Mucosa of stomach (tissue), 1 donor: ENCODE data around the gene ACSL5.

Experiments used
- H3K27me3 ChIP-seq: one replicate; pipeline ENCODE4 v1.7.0; 2013; ENCODE audit warnings: mild to moderate bottlenecking, low read length; ENCODE audit not compliant: control insufficient read depth, insufficient read depth
- H3K36me3 ChIP-seq: one replicate; pipeline ENCODE4 v1.7.0; 2013; ENCODE audit warnings: low read length; ENCODE audit not compliant: control insufficient read depth, insufficient read depth
- H3K4me1 ChIP-seq: one replicate; pipeline ENCODE4 v1.7.0; 2013; ENCODE audit warnings: mild to moderate bottlenecking, low read length; ENCODE audit not compliant: control insufficient read depth, insufficient read depth
- H3K4me3 ChIP-seq: one replicate; pipeline ENCODE4 v1.7.0; 2013; ENCODE audit warnings: low read length
- H3K9ac ChIP-seq: one replicate; pipeline ENCODE4 v1.7.0; 2013; ENCODE audit warnings: mild to moderate bottlenecking, low read length, moderate library complexity
- H3K9me3 ChIP-seq: one replicate; pipeline ENCODE4 v1.7.0; 2013; ENCODE audit warnings: mild to moderate bottlenecking, low read length, moderate library complexity; ENCODE audit not compliant: control insufficient read depth
- donor health status: Pancreatic carcinoma.

ACSL5 gene

DNA sequence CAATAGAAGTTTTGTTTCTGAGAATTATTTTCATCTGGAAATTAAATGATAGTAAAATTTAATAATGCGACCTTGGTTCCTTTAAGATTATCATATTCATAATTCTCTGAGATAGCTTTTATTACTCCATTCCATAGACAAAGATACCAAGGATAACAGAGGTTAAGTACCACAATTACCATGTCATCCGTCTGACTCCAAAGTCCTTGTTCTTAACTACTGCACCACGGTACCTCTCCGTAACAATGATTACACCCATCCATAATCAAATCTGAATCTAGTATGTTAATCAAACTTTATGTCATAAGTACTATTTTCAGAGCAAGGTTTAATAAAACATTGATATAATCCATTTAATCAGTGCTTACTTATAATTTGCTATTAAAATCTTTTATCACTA is 64.4 kb downstream of the ACSL5 start:
- Histone ChIP-seq H3K27me3 (no peaks in the 10 kb centered on the region), H3K9ac (no peak overlapping the region), H3K4me3 (no peak overlapping the region), H3K4me1 (no peaks in the 10 kb centered on the region), H3K36me3 (peaks cover 7% of the 10 kb centered on the region), H3K9me3 (no peaks in the 10 kb centered on the region)

DNA sequence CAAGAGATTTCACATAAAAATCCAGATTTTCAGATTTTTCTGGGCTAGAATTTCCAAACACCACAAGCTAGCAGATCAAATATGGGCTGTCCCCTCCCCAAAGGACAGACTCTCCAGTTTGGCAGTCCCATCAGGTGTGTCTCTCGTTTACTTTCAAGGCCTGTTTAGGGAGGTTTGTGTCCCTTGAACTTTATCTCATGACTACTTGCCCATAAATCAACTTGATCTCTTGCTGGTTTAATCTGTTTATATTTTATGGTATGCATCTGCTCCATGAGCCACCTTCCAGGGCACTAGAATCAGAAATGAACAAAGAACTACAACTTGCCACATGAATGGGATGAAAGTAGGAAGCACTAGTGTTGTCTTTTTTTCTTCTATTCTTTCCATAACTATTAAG is 67.6 kb downstream of the ACSL5 start:
- Histone ChIP-seq H3K36me3 (peaks cover 4% of the 10 kb centered on the region), H3K9ac (no peak overlapping the region), H3K4me1 (peaks cover 6% of the 10 kb centered on the region), H3K9me3 (no peaks in the 10 kb centered on the region), H3K27me3 (no peaks in the 10 kb centered on the region), H3K4me3 (no peak overlapping the region)

DNA sequence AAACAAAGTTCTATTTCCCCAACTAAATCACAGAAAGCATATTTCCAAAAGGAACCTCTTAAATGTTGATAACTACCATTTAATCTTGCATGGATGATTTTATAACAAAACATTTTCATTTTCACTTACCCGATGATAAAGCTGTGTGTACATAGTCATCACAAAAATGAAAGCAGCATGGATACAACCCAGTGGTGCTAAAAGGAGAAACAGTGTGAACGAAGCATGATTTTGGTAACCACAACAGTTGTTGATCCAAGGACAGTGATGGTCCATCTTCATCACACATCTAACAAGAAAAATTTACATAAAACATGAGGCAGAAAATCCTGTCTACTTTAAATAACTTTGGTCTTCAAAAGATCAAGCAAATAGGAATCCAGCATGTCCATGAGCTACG is 68.1 kb downstream of the ACSL5 start:
- Histone ChIP-seq H3K4me3 (no peak overlapping the region), H3K9me3 (no peaks in the 10 kb centered on the region), H3K4me1 (peaks cover 6% of the 10 kb centered on the region), H3K27me3 (no peaks in the 10 kb centered on the region), H3K9ac (no peak overlapping the region), H3K36me3 (peaks cover 4% of the 10 kb centered on the region)

DNA sequence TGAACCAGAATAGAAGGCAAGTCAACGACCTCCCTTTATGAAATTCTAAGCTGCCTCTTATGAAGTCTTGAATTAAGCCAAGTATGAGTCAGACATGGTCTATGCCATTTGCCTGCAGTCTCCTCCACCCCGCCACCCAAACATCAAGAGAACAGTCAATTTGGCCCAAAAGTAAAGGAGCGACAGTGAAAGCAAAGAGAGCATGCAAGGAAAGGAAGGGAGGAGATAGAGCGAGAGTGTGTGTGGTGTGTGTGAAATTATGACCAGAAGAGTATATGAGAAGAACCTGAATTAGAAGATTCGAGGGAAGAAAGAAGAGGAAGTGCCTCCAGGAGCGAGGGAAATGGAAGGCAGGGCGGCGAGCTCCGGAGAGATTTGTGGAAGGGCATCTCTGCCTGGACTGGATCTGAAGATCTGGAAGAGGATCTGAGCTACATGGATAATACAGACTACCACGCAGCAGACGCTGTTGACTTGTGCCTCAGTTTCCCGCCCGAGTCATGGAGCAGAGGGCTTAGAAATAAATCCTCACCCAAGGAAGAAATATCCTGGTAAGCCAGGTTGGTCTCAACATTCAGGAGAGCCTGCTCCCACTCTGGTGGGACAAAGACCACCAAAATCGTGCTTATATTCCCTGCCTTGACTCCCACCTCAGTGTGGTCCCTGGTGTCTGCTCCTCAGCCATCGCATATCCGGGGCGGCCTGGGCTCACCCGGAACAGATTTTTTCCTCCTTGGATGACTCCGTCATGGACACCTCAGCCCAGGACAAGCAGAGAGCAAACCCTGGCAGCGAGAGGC is 72.3 kb downstream of the ACSL5 start:
- no peaks in the 10 kb centered on the region for H3K9me3 ChIP-seq
- H3K27me3 ChIP-seq: no peaks in the 10 kb centered on the region
- H3K4me1 ChIP-seq: peaks cover 6% of the 10 kb centered on the region
- H3K4me3 ChIP-seq: peak overlapping the region; percentile 100
- H3K9ac ChIP-seq: peak overlapping the region; percentile 94
- H3K36me3 ChIP-seq: no peaks in the 10 kb centered on the region

DNA sequence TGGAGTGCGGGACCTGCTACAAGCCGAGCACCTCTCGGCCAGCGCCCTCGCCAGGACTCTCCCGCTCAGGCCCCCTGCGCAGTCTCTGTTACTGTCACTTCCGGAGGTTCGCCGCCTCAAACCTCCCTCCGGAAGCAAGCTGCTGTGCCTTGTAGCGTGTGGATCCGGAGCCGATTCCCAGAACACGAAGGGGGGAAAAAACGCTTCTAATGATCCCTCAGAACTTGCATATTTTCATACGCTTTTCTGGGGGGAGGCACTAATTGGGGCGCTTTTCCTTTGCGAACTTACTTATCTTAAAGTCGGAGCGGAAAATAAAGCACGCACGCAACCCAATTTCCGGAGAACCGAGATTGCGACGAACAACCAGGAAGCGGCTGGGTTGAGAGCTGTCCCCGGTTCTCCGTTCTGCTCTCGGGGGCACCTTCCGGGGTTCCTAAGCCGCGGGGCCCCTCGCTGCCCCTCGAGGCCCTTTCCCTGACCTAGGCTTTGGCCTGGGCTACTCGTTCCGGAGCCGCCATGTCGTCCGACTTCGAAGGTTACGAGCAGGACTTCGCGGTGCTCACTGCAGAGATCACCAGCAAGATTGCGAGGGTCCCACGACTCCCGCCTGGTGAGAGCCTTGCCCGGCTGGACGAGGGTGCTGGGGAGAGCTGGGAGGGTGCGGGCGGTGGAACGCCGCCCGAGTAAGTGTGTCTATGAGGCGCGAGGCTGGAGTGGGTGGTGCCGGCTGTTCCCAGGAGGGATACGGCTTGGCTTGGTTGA is 73.1 kb downstream of the ACSL5 start, which contains the start of the genes VTI1A and ZDHHC6:
Gene VTI1A, plus strand, starts transcription at position 361 of the 765 bp plus-strand sequence. Its CDS starts 159 bp downstream, at position 520.
Gene ZDHHC6, minus strand, starts transcription at position 60 of the 765 bp plus-strand sequence. CDS start 1,478 bp downstream, outside the sequence.
- Histone ChIP-seq H3K4me3 (peak within 1 kb of the TSS; percentile 100), H3K9ac (peak within 1 kb of the TSS; percentile 94)

DNA sequence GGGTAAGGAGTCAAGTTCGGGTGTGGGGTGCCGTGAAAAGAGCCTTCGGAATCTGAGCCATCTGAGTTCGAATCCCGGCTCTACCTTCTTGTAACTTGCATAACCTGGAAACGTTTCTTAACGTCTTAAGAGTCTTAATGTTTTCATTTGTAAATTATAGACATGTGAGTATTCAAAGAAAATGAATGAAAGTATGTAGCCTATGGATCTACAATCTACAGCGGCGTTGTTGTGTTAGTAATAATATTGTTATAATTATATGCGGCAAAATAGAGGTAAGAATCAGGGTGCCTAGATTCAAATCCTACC is 73.7 kb downstream of the ACSL5 start:
- H3K4me3 ChIP-seq: peak overlapping the region; percentile 100
- peaks cover 6% of the 10 kb centered on the region for H3K4me1 ChIP-seq
- H3K36me3 ChIP-seq: no peaks in the 10 kb centered on the region
- no peaks in the 10 kb centered on the region for H3K9me3 ChIP-seq
- peak overlapping the region; percentile 94 for H3K9ac ChIP-seq
- no peaks in the 10 kb centered on the region for H3K27me3 ChIP-seq

More for the DNA sequence above, 73.1 kb downstream of the ACSL5 start, which contains the start of the genes VTI1A and ZDHHC6:
- Histone ChIP-seq H3K9me3 (no peaks in the 10 kb centered on the region), H3K36me3 (no peaks in the 10 kb centered on the region), H3K4me1 (peaks cover 6% of the 10 kb centered on the region), H3K27me3 (no peaks in the 10 kb centered on the region)

DNA sequence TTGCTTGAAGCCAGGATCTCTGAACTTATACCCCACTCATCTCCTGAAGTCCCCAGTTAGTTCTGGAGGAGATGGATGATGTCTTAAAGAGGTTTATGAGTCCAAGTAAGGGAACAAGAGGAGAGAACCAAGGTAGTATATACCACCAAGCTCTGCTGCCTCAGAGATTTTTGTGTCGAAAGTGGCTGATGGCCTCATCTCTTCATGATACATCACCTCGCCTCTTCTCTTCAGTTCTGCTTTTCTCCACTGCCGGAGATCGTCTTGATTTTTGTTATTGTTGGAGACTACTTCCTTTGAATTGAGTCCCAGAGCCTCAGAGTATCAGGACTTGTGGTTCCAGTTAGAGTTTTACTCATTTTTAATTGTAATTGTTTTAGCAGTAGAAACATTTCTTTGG is 75.0 kb downstream of the ACSL5 start:
- Histone ChIP-seq H3K4me3 (no peak overlapping the region), H3K9me3 (no peaks in the 10 kb centered on the region), H3K9ac (no peak overlapping the region), H3K4me1 (peaks cover 6% of the 10 kb centered on the region), H3K27me3 (no peaks in the 10 kb centered on the region), H3K36me3 (no peaks in the 10 kb centered on the region)

DNA sequence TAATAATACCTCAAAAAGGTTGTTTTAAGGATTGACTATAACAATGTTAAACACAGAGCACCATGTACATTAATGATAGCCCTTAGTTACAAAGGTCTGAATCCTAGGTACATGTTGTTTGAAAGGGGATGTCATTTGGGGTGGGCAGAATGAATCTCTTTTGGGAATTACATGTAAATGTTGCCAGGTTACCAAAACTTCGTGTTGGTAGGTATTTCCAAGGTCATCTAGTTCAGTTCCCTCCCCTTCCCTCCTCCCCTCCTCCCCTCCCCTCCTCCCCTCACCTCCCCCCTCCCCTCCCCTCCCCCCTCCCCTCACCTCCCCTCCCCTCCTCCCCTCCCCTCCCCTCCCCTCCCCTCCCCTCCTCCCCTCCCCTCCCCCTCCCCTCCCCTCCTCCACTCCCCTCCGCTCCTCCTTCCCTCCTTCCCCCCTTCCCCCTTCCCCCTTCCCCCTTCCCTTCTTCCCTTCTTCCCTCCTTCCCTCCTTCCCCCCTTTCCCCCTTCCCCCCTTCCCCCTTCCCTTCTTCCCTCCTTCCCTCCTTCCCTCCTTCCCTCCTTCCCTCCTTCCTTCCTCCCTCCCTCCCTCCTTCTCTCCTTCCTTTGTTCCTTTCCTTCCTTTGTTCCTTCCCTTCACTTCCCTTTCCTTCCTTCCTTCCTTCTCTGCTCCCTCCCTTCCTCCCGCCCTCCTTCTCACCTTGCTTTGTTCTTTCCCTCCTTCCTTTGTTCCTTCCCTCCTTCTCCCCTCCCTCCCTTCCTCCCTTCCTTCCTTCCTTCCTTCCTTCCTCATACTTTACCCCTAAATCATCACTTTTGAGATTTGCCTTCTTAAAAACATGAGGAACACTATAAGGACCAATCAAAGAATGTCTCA is 81.2 kb downstream of the ACSL5 start:
- no peak overlapping the region for H3K4me3 ChIP-seq
- H3K27me3 ChIP-seq: no peaks in the 10 kb centered on the region
- no peaks in the 10 kb centered on the region for H3K4me1 ChIP-seq
- H3K9me3 ChIP-seq: no peaks in the 10 kb centered on the region
- H3K36me3 ChIP-seq: no peaks in the 10 kb centered on the region
- H3K9ac ChIP-seq: no peak overlapping the region

DNA sequence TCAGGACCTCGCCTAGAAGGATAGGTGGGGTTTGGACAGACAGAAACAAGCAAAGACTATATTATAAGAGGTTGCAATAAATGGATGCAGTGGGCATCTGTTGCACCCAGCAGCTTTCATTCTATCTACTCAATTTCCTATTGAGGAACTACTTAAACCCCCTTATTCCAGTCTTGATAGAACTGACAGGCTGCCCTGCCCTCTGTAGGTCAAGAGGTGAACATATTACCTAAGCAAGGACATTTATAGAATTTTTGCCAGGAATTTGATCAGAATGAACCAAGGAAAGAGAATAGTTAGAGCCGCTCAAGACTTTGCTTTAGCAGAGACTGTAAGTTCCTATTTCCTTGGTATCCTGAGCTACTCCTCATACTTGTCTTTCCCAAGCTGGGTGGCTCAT is 82.6 kb downstream of the ACSL5 start:
- Histone ChIP-seq H3K9ac (no peak overlapping the region), H3K4me3 (no peak overlapping the region), H3K27me3 (no peaks in the 10 kb centered on the region), H3K9me3 (no peaks in the 10 kb centered on the region), H3K4me1 (no peaks in the 10 kb centered on the region), H3K36me3 (no peaks in the 10 kb centered on the region)

DNA sequence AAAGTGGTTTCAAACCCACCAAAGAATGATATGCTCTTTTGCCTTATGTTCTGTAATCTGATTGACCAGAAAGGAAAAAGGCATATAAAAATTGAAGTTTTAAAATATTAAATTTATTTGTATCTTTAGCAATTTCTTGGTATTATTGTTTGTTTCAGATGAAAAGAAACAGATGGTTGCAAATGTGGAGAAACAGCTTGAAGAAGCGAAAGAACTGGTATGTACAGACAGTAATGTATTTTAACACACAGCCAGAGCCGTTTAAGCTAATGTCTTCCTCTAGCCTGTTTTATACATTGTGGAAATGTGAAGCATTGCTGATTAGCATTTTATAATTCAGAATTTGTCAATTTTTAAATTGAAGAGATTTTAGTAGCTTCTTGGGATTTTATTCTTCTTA is 86.5 kb downstream of the ACSL5 start:
- Histone ChIP-seq H3K9me3 (no peaks in the 10 kb centered on the region), H3K9ac (no peak overlapping the region), H3K4me1 (no peaks in the 10 kb centered on the region), H3K36me3 (no peaks in the 10 kb centered on the region), H3K27me3 (no peaks in the 10 kb centered on the region), H3K4me3 (no peak overlapping the region)

DNA sequence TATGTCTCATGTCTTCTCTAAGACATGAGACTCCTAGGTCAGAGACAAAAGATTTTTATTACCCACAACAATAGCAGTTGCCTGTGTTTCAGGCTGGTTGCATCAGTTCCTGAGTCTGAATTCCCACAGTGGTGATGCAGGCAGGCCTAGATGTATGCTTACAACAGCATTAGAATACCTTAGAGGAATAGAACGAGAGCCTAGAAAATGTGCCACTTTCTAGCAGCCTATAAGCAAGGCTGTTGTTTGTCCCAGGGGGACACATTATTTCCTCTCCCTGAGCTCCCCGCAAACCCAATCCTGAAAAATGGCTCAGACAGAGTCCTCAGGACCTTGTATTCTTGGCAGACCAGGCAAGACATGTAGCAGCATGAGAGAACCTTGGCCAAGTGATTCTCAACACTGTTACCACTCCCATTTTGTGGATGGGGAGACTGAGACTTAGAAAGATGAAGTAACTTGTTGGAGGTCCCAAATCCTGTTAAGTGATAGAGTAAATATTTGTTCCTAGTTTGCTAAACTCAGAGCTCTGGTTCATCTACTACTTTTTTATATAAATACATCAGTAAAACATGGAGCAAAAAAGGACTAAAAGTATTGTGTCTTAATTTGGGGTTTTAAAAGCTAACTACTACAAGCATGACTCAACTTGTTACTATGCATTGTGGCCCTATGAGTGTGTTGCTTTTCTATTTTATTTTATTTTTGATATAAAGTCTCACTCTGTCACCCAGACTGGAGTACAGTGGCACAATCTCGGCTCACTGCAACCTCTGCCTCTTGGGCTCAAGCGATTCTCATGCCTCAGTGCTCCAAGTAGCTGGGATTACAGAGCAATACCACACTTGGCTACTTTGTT is 87.3 kb downstream of the ACSL5 start:
- no peaks in the 10 kb centered on the region for H3K4me1 ChIP-seq
- H3K36me3 ChIP-seq: no peaks in the 10 kb centered on the region
- H3K4me3 ChIP-seq: no peak overlapping the region
- no peaks in the 10 kb centered on the region for H3K27me3 ChIP-seq
- no peak overlapping the region for H3K9ac ChIP-seq
- no peaks in the 10 kb centered on the region for H3K9me3 ChIP-seq
